GM06990 (cell line): ENCODE data around the gene TMC8.

Experiments used
- DNase-seq: peaks from one replicate; pipeline ENCODE4 v3.0.0-alpha.2; 2011; ENCODE audit not compliant: insufficient read length; ENCODE audit errors: extremely low read depth
- H3K27me3 ChIP-seq: replicated peaks from 2 replicates; pipeline ENCODE4 v1.6.0; 2011; ENCODE audit warnings: low read length; ENCODE audit not compliant: control insufficient read depth, insufficient read depth
- H3K36me3 ChIP-seq: 2 replicates; pipeline ENCODE4 v1.5.1; 2011; ENCODE audit warnings: low read length; ENCODE audit not compliant: control insufficient read depth, insufficient read depth
- H3K4me3 ChIP-seq: replicated peaks from 2 replicates; pipeline ENCODE4 v1.5.1; 2011; ENCODE audit warnings: low read depth, mild to moderate bottlenecking, control low read depth, low read length
- CTCF ChIP-seq: IDR thresholded peaks from 2 replicates; pipeline ENCODE4 v1.5.1; 2011; ENCODE audit warnings: low read length, control low read depth, mild to moderate bottlenecking, inconsistent platforms; ENCODE audit not compliant: insufficient read depth, poor library complexity, severe bottlenecking

The TMC8 gene

GRCh38 chr17:78176548-78177025, 46.0 kb downstream of the TMC8 start:
- Histone ChIP-seq H3K27me3 (no peaks in the 10 kb centered on the region), H3K36me3 (peaks cover 32% of the 10 kb centered on the region), H3K4me3 (no peak overlapping the region)
- peak; percentile 87 for DNase-seq
- TF ChIP-seq CTCF: peak; percentile 99

GRCh38 chr17:78179372-78179771, 48.8 kb downstream of the TMC8 start:
- no peak for DNase-seq
- Histone ChIP-seq H3K4me3 (no peak overlapping the region), H3K27me3 (no peaks in the 10 kb centered on the region), H3K36me3 (peaks cover 18% of the 10 kb centered on the region)
- TF ChIP-seq CTCF: no peak

DNA sequence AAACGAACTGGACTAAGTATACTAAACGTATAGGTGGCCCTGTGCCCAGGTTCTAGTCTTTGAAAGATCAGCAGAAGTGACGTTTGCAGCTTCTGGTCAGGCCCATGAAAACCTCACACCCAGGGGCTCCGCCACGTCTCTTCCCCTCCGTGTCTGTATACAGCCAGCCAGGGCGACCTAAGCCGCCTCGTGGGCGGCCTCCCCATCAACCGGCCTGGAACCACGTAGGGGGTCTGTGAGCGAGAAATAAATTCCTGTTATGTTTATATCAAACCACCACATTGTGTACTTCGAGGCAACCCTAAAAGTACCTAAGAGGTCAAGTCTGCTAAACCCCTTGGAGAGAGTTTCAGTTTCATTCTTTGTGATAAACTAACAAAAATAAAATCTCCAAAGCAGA, 49.5 kb downstream of the TMC8 start:
- Histone ChIP-seq H3K27me3 (no peaks in the 10 kb centered on the region), H3K4me3 (no peak overlapping the region), H3K36me3 (peaks cover 15% of the 10 kb centered on the region)
- no peak for DNase-seq
- no peak for TF ChIP-seq CTCF

DNA sequence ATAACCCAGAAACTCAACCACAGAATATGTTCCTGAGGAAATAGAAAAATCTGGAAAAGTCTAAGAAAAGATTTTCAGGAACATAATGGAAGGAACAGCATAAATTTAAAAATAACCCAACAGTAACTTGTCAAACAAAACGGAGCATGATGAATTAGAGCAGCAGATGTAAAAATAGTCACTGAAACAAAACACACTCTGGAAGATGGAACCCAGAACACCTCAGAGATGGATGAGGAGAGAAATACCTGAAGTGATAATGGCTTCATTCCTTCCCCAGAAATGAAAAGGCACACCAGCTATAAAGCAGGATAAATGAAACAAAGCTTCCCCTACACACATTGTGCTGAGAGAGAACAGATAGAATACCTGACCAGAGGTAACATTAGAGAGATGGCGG, 49.9 kb downstream of the TMC8 start:
- Histone ChIP-seq H3K27me3 (no peaks in the 10 kb centered on the region), H3K36me3 (peaks cover 11% of the 10 kb centered on the region), H3K4me3 (no peak overlapping the region)
- no peak for TF ChIP-seq CTCF
- no peak for DNase-seq

- Histone ChIP-seq H3K4me3 (no peak overlapping the region), H3K27me3 (no peaks in the 10 kb centered on the region), H3K36me3 (peaks cover 8% of the 10 kb centered on the region)
- DNase-seq: no peak
- no peak for TF ChIP-seq CTCF
Measured at GRCh38 chr17:78182504-78182903, 51.9 kb downstream of the TMC8 start.

DNA sequence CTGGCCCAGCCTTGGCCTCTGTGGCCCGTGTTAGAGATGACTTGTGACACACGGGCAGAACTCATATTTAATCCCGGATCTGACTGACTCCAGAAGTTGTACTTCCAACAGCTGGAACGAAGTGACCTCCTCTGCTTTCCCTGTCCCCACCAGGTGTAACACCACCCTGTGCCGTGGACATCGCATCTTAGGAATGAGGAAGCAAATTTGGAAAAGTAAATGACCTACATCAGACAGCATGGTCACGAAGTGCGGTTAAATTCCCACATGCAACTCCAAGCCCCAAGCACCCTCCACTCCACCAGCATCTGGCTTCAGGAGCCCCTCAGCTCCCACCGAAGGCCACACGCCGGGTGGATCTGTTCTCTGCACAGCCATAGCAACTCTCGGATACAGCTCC, 53.3 kb downstream of the TMC8 start:
- no peak for DNase-seq
- no peak overlapping the region for H3K4me3 ChIP-seq
- no peaks in the 10 kb centered on the region for H3K27me3 ChIP-seq
- TF ChIP-seq CTCF: no peak
- H3K36me3 ChIP-seq: peaks cover 8% of the 10 kb centered on the region
